GM19035 (cell line): Measurements from ENCODE around the gene TBX15.
"Not testable (repeated sequence)": the region's sequence is repeated elsewhere in the genome, so short reads cannot be mapped to it uniquely, and the experiment has no call there.

Experiments
- ATAC-seq: cut with Tn5 transposase; IDR thresholded peaks from one replicate; pipeline ENCODE4 v1.9.1; 2021; ENCODE audit not compliant: unreplicated experiment

TBX15 gene

GRCh38 chr1:118960567-118961136 is 27.5 kb downstream of the TBX15 start:
- ATAC-seq: no peak

- peak; percentile 90 for ATAC-seq
Measured at GRCh38 chr1:118960026-118960561, 28.0 kb downstream of the TBX15 start.

- ATAC-seq: no peak
Measured at GRCh38 chr1:118958937-118959631, 29.1 kb downstream of the TBX15 start.

GRCh38 chr1:118958140-118958539 is 30.0 kb downstream of the TBX15 start:
- no peak for ATAC-seq

- not testable (repeated sequence) for ATAC-seq
Measured at GRCh38 chr1:118957579-118957978, 30.6 kb downstream of the TBX15 start.

- no peak for ATAC-seq
Measured at GRCh38 chr1:118954301-118954905, 33.7 kb downstream of the TBX15 start.

GRCh38 chr1:118951270-118951936 is 36.7 kb downstream of the TBX15 start:
- ATAC-seq: no peak

- ATAC-seq: no peak
Measured at GRCh38 chr1:118949315-118949714, 38.8 kb downstream of the TBX15 start.

- no peak for ATAC-seq
Measured at GRCh38 chr1:118948846-118949245, 39.3 kb downstream of the TBX15 start.

GRCh38 chr1:118948351-118948750 is 39.8 kb downstream of the TBX15 start:
- no peak for ATAC-seq

GRCh38 chr1:118947790-118948189 is 40.4 kb downstream of the TBX15 start:
- no peak for ATAC-seq

GRCh38 chr1:118947003-118947765 is 41.0 kb downstream of the TBX15 start:
- no peak for ATAC-seq

GRCh38 chr1:118945489-118945888 is 42.7 kb downstream of the TBX15 start:
- ATAC-seq: no peak

GRCh38 chr1:118944546-118944945 is 43.6 kb downstream of the TBX15 start:
- no peak for ATAC-seq

GRCh38 chr1:118944133-118944532 is 44.0 kb downstream of the TBX15 start:
- ATAC-seq: no peak

GRCh38 chr1:118940957-118941356 is 47.2 kb downstream of the TBX15 start:
- ATAC-seq: no peak

GRCh38 chr1:118937413-118938072 is 50.6 kb downstream of the TBX15 start:
- no peak for ATAC-seq

GRCh38 chr1:118934706-118935105 is 53.4 kb downstream of the TBX15 start:
- no peak for ATAC-seq

- ATAC-seq: no peak
Measured at GRCh38 chr1:118933051-118933781, 54.9 kb downstream of the TBX15 start.

- ATAC-seq: no peak
Measured at GRCh38 chr1:118931876-118932275, 56.3 kb downstream of the TBX15 start.
